ENCODE data around the gene DCDC2C. TPM values are rescaled to one million over a fixed set of nuclear protein-coding genes. Genes with fewer than 3 reads are reported as not detected.

The DCDC2C gene
- total RNA-seq, 1 donor from 2014 or later: not detected

- no peak overlapping the region for H3K4me3 Mint-ChIP-seq (ENCODE audit: low read depth)
- H3K9me3 Mint-ChIP-seq (ENCODE audit: low read depth): no peaks in the 10 kb centered on the region
- H3K27ac Mint-ChIP-seq: no peak overlapping the region
- H3K4me1 Mint-ChIP-seq (ENCODE audit: low read depth): peaks cover 8% of the 10 kb centered on the region
- peaks cover 39% of the 10 kb centered on the region for H3K27me3 Mint-ChIP-seq
- no peak for DNase-seq (ENCODE audit: low spot score, unreplicated experiment)
- TF ChIP-seq CTCF (IDR thresholded peaks at IDR 0.05; ENCODE audit: unreplicated experiment): no peak
- H3K36me3 Mint-ChIP-seq (ENCODE audit: insufficient read depth): no peaks in the 10 kb centered on the region
These were observed 47.9 kb downstream of the DCDC2C start for GRCh38 chr2:3751251-3751650.

- H3K36me3 Mint-ChIP-seq (ENCODE audit: insufficient read depth): no peaks in the 10 kb centered on the region
- no peaks in the 10 kb centered on the region for H3K9me3 Mint-ChIP-seq (ENCODE audit: low read depth)
- no peak overlapping the region for H3K4me3 Mint-ChIP-seq (ENCODE audit: low read depth)
- TF ChIP-seq CTCF (IDR thresholded peaks at IDR 0.05; ENCODE audit: unreplicated experiment): no peak
- H3K27me3 Mint-ChIP-seq: peaks cover 33% of the 10 kb centered on the region
- DNase-seq (ENCODE audit: low spot score, unreplicated experiment): no peak
- H3K27ac Mint-ChIP-seq: no peak overlapping the region
- peaks cover 14% of the 10 kb centered on the region for H3K4me1 Mint-ChIP-seq (ENCODE audit: low read depth)
These were observed 48.4 kb downstream of the DCDC2C start for GRCh38 chr2:3751806-3752205.

GRCh38 chr2:3752376-3752775, 49.0 kb downstream of the DCDC2C start:
- Mint-ChIP-seq H3K4me1 (ENCODE audit: low read depth) (peaks cover 17% of the 10 kb centered on the region), H3K4me3 (ENCODE audit: low read depth) (no peak overlapping the region), H3K27ac (no peak overlapping the region), H3K36me3 (ENCODE audit: insufficient read depth) (no peaks in the 10 kb centered on the region), H3K27me3 (peaks cover 32% of the 10 kb centered on the region), H3K9me3 (ENCODE audit: low read depth) (no peaks in the 10 kb centered on the region)
- TF ChIP-seq CTCF (IDR thresholded peaks at IDR 0.05; ENCODE audit: unreplicated experiment): no peak
- no peak for DNase-seq (ENCODE audit: low spot score, unreplicated experiment)

GRCh38 chr2:3753561-3753960, 50.2 kb downstream of the DCDC2C start:
- Mint-ChIP-seq H3K4me1 (ENCODE audit: low read depth) (peaks cover 19% of the 10 kb centered on the region), H3K36me3 (ENCODE audit: insufficient read depth) (no peaks in the 10 kb centered on the region), H3K4me3 (ENCODE audit: low read depth) (no peak overlapping the region), H3K9me3 (ENCODE audit: low read depth) (no peaks in the 10 kb centered on the region), H3K27ac (no peak overlapping the region), H3K27me3 (peaks cover 34% of the 10 kb centered on the region)
- no peak for TF ChIP-seq CTCF (IDR thresholded peaks at IDR 0.05; ENCODE audit: unreplicated experiment)
- no peak for DNase-seq (ENCODE audit: low spot score, unreplicated experiment)

- DNase-seq (ENCODE audit: low spot score, unreplicated experiment): no peak
- no peaks in the 10 kb centered on the region for H3K36me3 Mint-ChIP-seq (ENCODE audit: insufficient read depth)
- no peak overlapping the region for H3K27ac Mint-ChIP-seq
- H3K4me1 Mint-ChIP-seq (ENCODE audit: low read depth): peaks cover 19% of the 10 kb centered on the region
- H3K27me3 Mint-ChIP-seq: peaks cover 37% of the 10 kb centered on the region
- H3K9me3 Mint-ChIP-seq (ENCODE audit: low read depth): no peaks in the 10 kb centered on the region
- TF ChIP-seq CTCF (IDR thresholded peaks at IDR 0.05; ENCODE audit: unreplicated experiment): no peak
- no peak overlapping the region for H3K4me3 Mint-ChIP-seq (ENCODE audit: low read depth)
These were observed 50.9 kb downstream of the DCDC2C start for GRCh38 chr2:3754280-3754679.
